Activated CD8-positive, alpha-beta memory T cell treated with anti-CD3 and anti-CD28 coated beads, Interleukin-2, amount 10 ng/mL, durations not matched to agents 7 days and 5 days (primary cell): Measurements from ENCODE around the gene AP4M1. TPM values are rescaled to one million over a fixed set of nuclear protein-coding genes. Genes with fewer than 3 reads are reported as not detected.
A peak's percentile ranks its signal among the peaks of the same experiment; 100 is the strongest.

Experiments
- ATAC-seq: fragments of 150-1000 bp; cut with Tn5 transposase; one replicate; pipeline ENCODE4 v1.10.0; 2021; ENCODE audit warnings: moderate library complexity
- CTCF ChIA-PET: fragments of 350-600 bp; sonication (Branson Sonifier 250); formaldehyde crosslinking; loops from one replicate; lab custom pipeline; 2021; ENCODE audit warnings: antibody characterized with exemption; lab: Charles Lee
- DNase-seq: peaks from one replicate; pipeline ENCODE4 v3.0.0-alpha.2; 2020
- H3K27ac Mint-ChIP-seq: one replicate; pipeline ENCODE4 v1.8.0; 2021; ENCODE audit warnings: mild to moderate bottlenecking, mixed read lengths
- H3K27me3 Mint-ChIP-seq: one replicate; pipeline ENCODE4 v1.8.0; 2021; ENCODE audit warnings: mixed read lengths
- H3K36me3 Mint-ChIP-seq: one replicate; pipeline ENCODE4 v1.8.0; 2021; ENCODE audit warnings: mild to moderate bottlenecking, mixed read lengths
- H3K4me1 Mint-ChIP-seq: one replicate; pipeline ENCODE4 v1.8.0; 2021; ENCODE audit warnings: mixed read lengths
- H3K4me3 Mint-ChIP-seq: one replicate; pipeline ENCODE4 v1.8.0; 2021; ENCODE audit warnings: mild to moderate bottlenecking, moderate library complexity, mixed read lengths
- H3K9me3 Mint-ChIP-seq: one replicate; pipeline ENCODE4 v1.8.0; 2022; ENCODE audit warnings: low read depth, mixed read lengths
- microRNA-seq: library from miRNA; unstranded; fragments of <30 nt; microRNA quantifications from one replicate; pipeline ENCODE4 v1.2.0, GENCODE V29; 2022
- total RNA-seq, 2 experiments: library from RNA; stranded (reverse); gene quantifications; one replicate each; pipeline ENCODE4 v1.2.3, GENCODE V29; 2021

AP4M1 gene
- total RNA-seq, 2 experiments from 2014 or later, result 9.9 to 10.6 TPM

- DNase-seq, result no peak
- no peaks in the 10 kb centered on the region for H3K9me3 Mint-ChIP-seq
- H3K4me1 Mint-ChIP-seq, result peaks cover 66% of the 10 kb centered on the region
- H3K27ac Mint-ChIP-seq, result peak overlapping the region; percentile 37
- peaks cover 43% of the 10 kb centered on the region for H3K36me3 Mint-ChIP-seq
- ATAC-seq, result no peak
- H3K4me3 Mint-ChIP-seq, result no peak overlapping the region
- CTCF ChIA-PET, result interaction anchor here (0.7 kb wide), 1 partner anchor 69 kb away, joined by 3 read pairs; no protein-coding TSS in a partner anchor
- no peaks in the 10 kb centered on the region for H3K27me3 Mint-ChIP-seq
These were observed 51.7 kb downstream of the AP4M1 start for GRCh38 chr7:100152937-100153666.

GRCh38 chr7:100153708-100154535, 52.5 kb downstream of the AP4M1 start:
- H3K36me3 Mint-ChIP-seq, result peaks cover 43% of the 10 kb centered on the region
- peak overlapping the region; percentile 42 for H3K27ac Mint-ChIP-seq

GRCh38 chr7:100154651-100155491, 53.4 kb downstream of the AP4M1 start:
- CTCF ChIA-PET, result interaction anchor here (5.7 to 9.7 kb wide), 2 partner anchors 24 to 62 kb away, joined by 19 to 61 read pairs; no protein-coding TSS in a partner anchor
- H3K9me3 Mint-ChIP-seq, result no peaks in the 10 kb centered on the region
- H3K36me3 Mint-ChIP-seq, result peaks cover 43% of the 10 kb centered on the region
- H3K27ac Mint-ChIP-seq, result no peak overlapping the region
- H3K4me1 Mint-ChIP-seq, result peaks cover 65% of the 10 kb centered on the region
- no peak for DNase-seq
- no peak overlapping the region for H3K4me3 Mint-ChIP-seq
- no peak for ATAC-seq
- no peaks in the 10 kb centered on the region for H3K27me3 Mint-ChIP-seq

More at GRCh38 chr7:100153708-100154535, 52.5 kb downstream of the AP4M1 start:
- no peaks in the 10 kb centered on the region for H3K27me3 Mint-ChIP-seq
- DNase-seq (no peak), ATAC-seq (no peak)
- H3K9me3 Mint-ChIP-seq, result no peaks in the 10 kb centered on the region
- CTCF ChIA-PET, result interaction anchor here (9.7 kb wide), 1 partner anchor 23 kb away, joined by 61 read pairs; no protein-coding TSS in a partner anchor
- H3K4me3 Mint-ChIP-seq, result no peak overlapping the region
- peaks cover 61% of the 10 kb centered on the region for H3K4me1 Mint-ChIP-seq

GRCh38 chr7:100155553-100156317, 54.3 kb downstream of the AP4M1 start:
- Mint-ChIP-seq H3K4me3 (no peak overlapping the region), H3K36me3 (peaks cover 36% of the 10 kb centered on the region), H3K27ac (peak overlapping the region; percentile 67), H3K9me3 (no peaks in the 10 kb centered on the region), H3K27me3 (no peaks in the 10 kb centered on the region), H3K4me1 (peaks cover 57% of the 10 kb centered on the region)
- no peak for ATAC-seq
- CTCF ChIA-PET, result interaction anchor here (5.7 to 9.7 kb wide), 2 partner anchors 25 to 62 kb away, joined by 19 to 61 read pairs; no protein-coding TSS in a partner anchor
- no peak for DNase-seq

GRCh38 chr7:100156331-100157068, 55.1 kb downstream of the AP4M1 start:
- no peak for ATAC-seq
- Mint-ChIP-seq H3K9me3 (no peaks in the 10 kb centered on the region), H3K36me3 (peaks cover 35% of the 10 kb centered on the region), H3K4me1 (peaks cover 56% of the 10 kb centered on the region), H3K27ac (peak overlapping the region; percentile 67), H3K27me3 (no peaks in the 10 kb centered on the region), H3K4me3 (peak overlapping the region; percentile 57)
- DNase-seq, result no peak
- CTCF ChIA-PET, result interaction anchor here (0.8 to 9.7 kb wide), 3 partner anchors 25 to 61 kb away, joined by 3 to 61 read pairs (median 19); no protein-coding TSS in a partner anchor

GRCh38 chr7:100157069-100157333, 55.6 kb downstream of the AP4M1 start:
- DNase-seq (no peak), ATAC-seq (no peak)
- Mint-ChIP-seq H3K36me3 (peaks cover 31% of the 10 kb centered on the region), H3K4me1 (peaks cover 51% of the 10 kb centered on the region), H3K9me3 (no peaks in the 10 kb centered on the region), H3K4me3 (peak overlapping the region; percentile 57), H3K27ac (peak overlapping the region; percentile 67), H3K27me3 (no peaks in the 10 kb centered on the region)
- CTCF ChIA-PET, result interaction anchor here (0.8 to 9.7 kb wide), 4 partner anchors 11 to 60 kb away, joined by 3 to 61 read pairs (median 13); partner anchors contain the start of gene GAL3ST4

- Mint-ChIP-seq H3K4me3 (peak overlapping the region; percentile 75), H3K9me3 (no peaks in the 10 kb centered on the region), H3K27ac (peak overlapping the region; percentile 78), H3K4me1 (peaks cover 47% of the 10 kb centered on the region), H3K27me3 (no peaks in the 10 kb centered on the region), H3K36me3 (peaks cover 25% of the 10 kb centered on the region)
- ATAC-seq, result peak; percentile 5
- CTCF ChIA-PET, result interaction anchor here (0.8 to 9.7 kb wide), 5 partner anchors 10 to 60 kb away, joined by 3 to 61 read pairs (median 7); partner anchors contain the start of genes GAL3ST4, GPC2 and STAG3
- DNase-seq, result no peak
These were observed 56.1 kb downstream of the AP4M1 start for GRCh38 chr7:100157334-100158228.

Small RNA genes within 50 kb of the gene (microRNA-seq; reads per million reads assigned to microRNA genes)
- gene MIR106B (11,983 reads per million, percentile 95 among the genes with 10 or more reads in this experiment), gene MIR25 (1,458 reads per million, percentile 86 among the genes with 10 or more reads in this experiment), gene MIR4658 (not detected), gene MIR93 (18,494 reads per million, percentile 97 among the genes with 10 or more reads in this experiment)

Other genes starting within 250 kb of the AP4M1 start
- under 1 TPM in 1 of 2 experiments, not detected in 1; 0.47 TPM for gene OR2AE1, start 224.6 kb upstream of the AP4M1 start, total RNA-seq
- 10 to 100 TPM; 26.4 to 26.7 TPM for gene TRIM4, start 182.1 kb upstream of the AP4M1 start, total RNA-seq
- gene GJC3, start 172.0 kb upstream of the AP4M1 start, total RNA-seq, result not detected
- not detected for gene AZGP1, start 125.6 kb upstream of the AP4M1 start, total RNA-seq
- gene ZKSCAN1, start 86.0 kb upstream of the AP4M1 start, total RNA-seq, result 10 to 100 TPM; 55.5 to 58.6 TPM
- gene ZSCAN21, start 51.9 kb upstream of the AP4M1 start, total RNA-seq, result 1 to 10 TPM; 5.6 to 7.9 TPM
- gene ZNF3, start 19.9 kb upstream of the AP4M1 start, total RNA-seq, result 10 to 100 TPM; 21.2 to 24.1 TPM
- 10 to 100 TPM; 81.2 to 90.8 TPM for gene COPS6, start 12.7 kb upstream of the AP4M1 start, total RNA-seq
- gene MCM7, start 246 bp upstream of the AP4M1 start, total RNA-seq, result 100 to 1,000 TPM; 405 to 409 TPM
- 10 to 100 TPM; 70.4 to 71.4 TPM for gene TAF6, start 17.7 kb downstream of the AP4M1 start, total RNA-seq
- 10 to 100 TPM; 27.3 to 28.0 TPM for gene CNPY4, start 18.0 kb downstream of the AP4M1 start, total RNA-seq
- 1 to 10 TPM; 5.6 to 7.5 TPM for gene MBLAC1, start 25.3 kb downstream of the AP4M1 start, total RNA-seq
- 100 to 1,000 TPM; 119 to 151 TPM for gene LAMTOR4, start 47.3 kb downstream of the AP4M1 start, total RNA-seq
- gene TRAPPC14, start 57.1 kb downstream of the AP4M1 start, total RNA-seq, result 10 to 100 TPM; 36.8 to 43.5 TPM
- gene GAL3ST4, start 67.0 kb downstream of the AP4M1 start, total RNA-seq, result 1 to 10 TPM in 1 of 2 experiments, under 1 TPM in 1; 0.61 to 1.4 TPM
- gene GPC2, start 75.7 kb downstream of the AP4M1 start, total RNA-seq, result 1 to 10 TPM; 2.9 to 6.2 TPM
- gene STAG3, start 76.3 kb downstream of the AP4M1 start, total RNA-seq, result 10 to 100 TPM in 1 of 2 experiments, 1 to 10 TPM in 1; 8.1 to 20.2 TPM
- gene PVRIG, start 118.3 kb downstream of the AP4M1 start, total RNA-seq, result 10 to 100 TPM; 45.2 to 63.2 TPM
- not detected for gene SPDYE3, start 206.1 kb downstream of the AP4M1 start, total RNA-seq